Smooth muscle cell (in vitro differentiated cells): ENCODE measurements around the gene KIAA0825. TPM values are rescaled to one million over a fixed set of nuclear protein-coding genes. Genes with fewer than 3 reads are reported as not detected.
A peak's percentile ranks its signal among the peaks of the same experiment; 100 is the strongest.

ENCODE experiments used
- DNase-seq: peaks from one replicate; lab custom pipeline; 2025; ENCODE audit not compliant: unreplicated experiment; lab: John Stamatoyannopoulos, UW
- H2AFZ ChIP-seq: fragments of 200-600 bp; sonication (generic); 2 replicates; pipeline ENCODE4 v1.6.0; 2016; ENCODE audit warnings: antibody characterized with exemption, low read depth, mild to moderate bottlenecking
- H3F3A ChIP-seq: fragments of 200-600 bp; sonication (generic); 2 replicates; pipeline ENCODE4 v1.6.0; 2017; ENCODE audit warnings: antibody characterized with exemption, low read depth
- H3K27ac ChIP-seq: fragments of 200-600 bp; sonication (generic); 2 replicates; pipeline ENCODE4 v1.5.1; 2016; ENCODE audit warnings: low read depth, mild to moderate bottlenecking
- H3K27me3 ChIP-seq: fragments of 200-600 bp; sonication (generic); 2 replicates; pipeline ENCODE4 v1.6.1; 2016; ENCODE audit warnings: low read depth, mild to moderate bottlenecking
- H3K36me3 ChIP-seq: fragments of 200-600 bp; sonication (generic); 2 replicates; pipeline ENCODE4 v1.5.1; 2016; ENCODE audit warnings: low read depth
- H3K4me1 ChIP-seq: fragments of 200-600 bp; sonication (generic); 2 replicates; pipeline ENCODE4 v1.5.1; 2016; ENCODE audit warnings: low read depth
- H3K4me2 ChIP-seq: fragments of 200-600 bp; sonication (generic); 2 replicates; pipeline ENCODE4 v1.6.0; 2016; ENCODE audit warnings: mild to moderate bottlenecking
- H3K4me3 ChIP-seq: fragments of 200-600 bp; sonication (generic); 2 replicates; pipeline ENCODE4 v1.5.1; 2016; ENCODE audit warnings: mild to moderate bottlenecking
- H3K79me2 ChIP-seq: fragments of 200-600 bp; sonication (generic); 2 replicates; pipeline ENCODE4 v1.6.0; 2016; ENCODE audit warnings: low read depth, mild to moderate bottlenecking
- H3K9ac ChIP-seq: fragments of 200-600 bp; sonication (generic); 2 replicates; pipeline ENCODE4 v1.6.0; 2016; ENCODE audit warnings: low read depth
- H3K9me3 ChIP-seq: fragments of 200-600 bp; sonication (generic); replicated peaks from 2 replicates; pipeline ENCODE4 v1.5.1; 2016; ENCODE audit warnings: low read depth
- H4K20me1 ChIP-seq: fragments of 200-600 bp; sonication (generic); 2 replicates; pipeline ENCODE4 v1.6.0; 2016; ENCODE audit warnings: low read depth
- CTCF ChIP-seq: fragments of 200-600 bp; sonication (generic); IDR thresholded peaks from 2 replicates; pipeline ENCODE4 v1.5.1; 2017; ENCODE audit warnings: borderline replicate concordance, mild to moderate bottlenecking, antibody characterized with exemption; ENCODE audit not compliant: insufficient read depth, poor library complexity, severe bottlenecking
- WGBS: methylation state at CpG from one replicate; pipeline ENCODE4 v1.1.7; 2016; ENCODE audit warnings: low lambda C conversion rate; 5-methylcytosine and 5-hydroxymethylcytosine counted together
- polyA plus RNA-seq: library from polyadenylated mRNA; unstranded; fragments of >200 nt; fragmentation: Nextera tagmentation; extraction: Ambion mirVana; gene quantifications from 2 replicates; pipeline ENCODE4 v1.2.1, GENCODE V29; 2016
- total RNA-seq: library from RNA; depleted of rRNA; stranded (reverse); fragments of >200 nt; gene quantifications from 2 replicates; pipeline ENCODE4 v1.2.3, GENCODE V29; 2014

KIAA0825 gene
- total and polyA plus RNA-seq, 2 experiments from 2014 or later, result 1.3 to 3.1 TPM

GRCh38 chr5:94473936-94474335, 144.5 kb downstream of the KIAA0825 start:
- H3K79me2 ChIP-seq, result no peaks in the 10 kb centered on the region
- H3K36me3 ChIP-seq, result no peaks in the 10 kb centered on the region
- H2AFZ ChIP-seq, result no peak overlapping the region
- H3K27ac ChIP-seq, result no peak overlapping the region
- TF ChIP-seq CTCF, result no peak
- H3K4me2 ChIP-seq, result no peak overlapping the region
- no peaks in the 10 kb centered on the region for H3K9me3 ChIP-seq
- H4K20me1 ChIP-seq, result no peaks in the 10 kb centered on the region
- DNase-seq, result no peak
- no peak overlapping the region for H3K9ac ChIP-seq
- peaks cover 2% of the 10 kb centered on the region for H3K4me1 ChIP-seq
- H3K27me3 ChIP-seq, result no peaks in the 10 kb centered on the region
- H3K4me3 ChIP-seq, result no peak overlapping the region
- H3F3A ChIP-seq, result no peaks in the 10 kb centered on the region

GRCh38 chr5:94471521-94471920, 146.9 kb downstream of the KIAA0825 start:
- DNase-seq, result no peak
- H3K9me3 ChIP-seq, result no peaks in the 10 kb centered on the region
- H3K4me2 ChIP-seq, result no peak overlapping the region
- no peaks in the 10 kb centered on the region for H3K27me3 ChIP-seq
- TF ChIP-seq CTCF, result no peak
- H3K9ac ChIP-seq, result no peak overlapping the region
- H3K4me3 ChIP-seq, result no peak overlapping the region
- no peaks in the 10 kb centered on the region for H4K20me1 ChIP-seq
- H3K79me2 ChIP-seq, result no peaks in the 10 kb centered on the region
- no peaks in the 10 kb centered on the region for H3F3A ChIP-seq
- H3K4me1 ChIP-seq, result peaks cover 2% of the 10 kb centered on the region
- no peak overlapping the region for H2AFZ ChIP-seq
- 94% methylated on average over 3 of the region's 3 CpGs for WGBS
- H3K27ac ChIP-seq, result no peak overlapping the region
- no peaks in the 10 kb centered on the region for H3K36me3 ChIP-seq

GRCh38 chr5:94470802-94471201, 147.6 kb downstream of the KIAA0825 start:
- peaks cover 2% of the 10 kb centered on the region for H3K4me1 ChIP-seq

More at GRCh38 chr5:94470802-94471201, 147.6 kb downstream of the KIAA0825 start:
- Histone ChIP-seq H4K20me1 (no peaks in the 10 kb centered on the region), H3K27me3 (no peaks in the 10 kb centered on the region), H3F3A (no peaks in the 10 kb centered on the region), H3K27ac (no peak overlapping the region), H3K4me2 (peak overlapping the region; percentile 75), H3K36me3 (no peaks in the 10 kb centered on the region), H2AFZ (no peak overlapping the region), H3K79me2 (no peaks in the 10 kb centered on the region), H3K9ac (no peak overlapping the region), H3K9me3 (no peaks in the 10 kb centered on the region), H3K4me3 (no peak overlapping the region)
- WGBS, result 80% methylated on average over 6 of the region's 6 CpGs
- DNase-seq, result no peak
- TF ChIP-seq CTCF, result no peak
